Smooth muscle cell (in vitro differentiated cells): ENCODE results near the gene GTF2A1. TPM values are rescaled to one million over a fixed set of nuclear protein-coding genes. Genes with fewer than 3 reads are reported as not detected.

ENCODE experiments used
- DNase-seq: peaks from one replicate; lab custom pipeline; 2025; ENCODE audit not compliant: unreplicated experiment; lab: John Stamatoyannopoulos, UW
- H2AFZ ChIP-seq: fragments of 200-600 bp; sonication (generic); 2 replicates; pipeline ENCODE4 v1.6.0; 2016; ENCODE audit warnings: antibody characterized with exemption, low read depth, mild to moderate bottlenecking
- H3F3A ChIP-seq: fragments of 200-600 bp; sonication (generic); 2 replicates; pipeline ENCODE4 v1.6.0; 2017; ENCODE audit warnings: antibody characterized with exemption, low read depth
- H3K27ac ChIP-seq: fragments of 200-600 bp; sonication (generic); 2 replicates; pipeline ENCODE4 v1.5.1; 2016; ENCODE audit warnings: low read depth, mild to moderate bottlenecking
- H3K27me3 ChIP-seq: fragments of 200-600 bp; sonication (generic); 2 replicates; pipeline ENCODE4 v1.6.1; 2016; ENCODE audit warnings: low read depth, mild to moderate bottlenecking
- H3K36me3 ChIP-seq: fragments of 200-600 bp; sonication (generic); 2 replicates; pipeline ENCODE4 v1.5.1; 2016; ENCODE audit warnings: low read depth
- H3K4me1 ChIP-seq: fragments of 200-600 bp; sonication (generic); 2 replicates; pipeline ENCODE4 v1.5.1; 2016; ENCODE audit warnings: low read depth
- H3K4me2 ChIP-seq: fragments of 200-600 bp; sonication (generic); 2 replicates; pipeline ENCODE4 v1.6.0; 2016; ENCODE audit warnings: mild to moderate bottlenecking
- H3K4me3 ChIP-seq: fragments of 200-600 bp; sonication (generic); 2 replicates; pipeline ENCODE4 v1.5.1; 2016; ENCODE audit warnings: mild to moderate bottlenecking
- H3K79me2 ChIP-seq: fragments of 200-600 bp; sonication (generic); 2 replicates; pipeline ENCODE4 v1.6.0; 2016; ENCODE audit warnings: low read depth, mild to moderate bottlenecking
- H3K9ac ChIP-seq: fragments of 200-600 bp; sonication (generic); 2 replicates; pipeline ENCODE4 v1.6.0; 2016; ENCODE audit warnings: low read depth
- H3K9me3 ChIP-seq: fragments of 200-600 bp; sonication (generic); replicated peaks from 2 replicates; pipeline ENCODE4 v1.5.1; 2016; ENCODE audit warnings: low read depth
- H4K20me1 ChIP-seq: fragments of 200-600 bp; sonication (generic); 2 replicates; pipeline ENCODE4 v1.6.0; 2016; ENCODE audit warnings: low read depth
- WGBS: methylation state at CpG from one replicate; pipeline ENCODE4 v1.1.7; 2016; ENCODE audit warnings: low lambda C conversion rate; 5-methylcytosine and 5-hydroxymethylcytosine counted together
- polyA plus RNA-seq: library from polyadenylated mRNA; unstranded; fragments of >200 nt; fragmentation: Nextera tagmentation; extraction: Ambion mirVana; gene quantifications from 2 replicates; pipeline ENCODE4 v1.2.1, GENCODE V29; 2016
- total RNA-seq: library from RNA; depleted of rRNA; stranded (reverse); fragments of >200 nt; gene quantifications from 2 replicates; pipeline ENCODE4 v1.2.3, GENCODE V29; 2014
- TF ChIP-seq, protein P1 (sequence below): fragments of 200-600 bp; sonication (generic); IDR thresholded peaks from 2 replicates; pipeline ENCODE4 v1.5.1; 2017; ENCODE audit warnings: borderline replicate concordance, mild to moderate bottlenecking, antibody characterized with exemption; ENCODE audit not compliant: insufficient read depth, poor library complexity, severe bottlenecking

The GTF2A1 gene
- total and polyA plus RNA-seq, 2 experiments from 2014 or later = 4.7 to 39.4 TPM

DNA sequence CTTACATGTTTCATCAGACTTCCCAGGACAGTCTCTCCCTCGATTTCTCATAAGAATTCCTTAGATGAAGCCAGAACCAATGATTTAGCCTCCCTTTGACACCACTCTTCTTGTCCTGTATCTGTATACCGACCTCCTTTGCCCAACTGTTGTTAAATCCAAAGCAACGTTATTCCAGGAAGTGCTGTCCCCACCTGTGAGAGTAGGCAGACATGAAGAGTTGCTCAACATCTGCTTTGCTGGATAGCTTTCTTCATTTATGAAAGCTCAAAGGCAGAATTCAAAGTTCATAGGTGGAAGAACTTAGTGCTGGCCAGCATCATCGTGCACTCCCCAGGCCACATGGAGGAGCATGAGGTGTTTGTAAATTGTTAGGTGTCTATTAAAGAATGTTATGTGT lies 55.6 kb downstream of the GTF2A1 start:
- H3K9ac ChIP-seq = no peak overlapping the region
- no peaks in the 10 kb centered on the region for H3K27me3 ChIP-seq
- peaks cover 5% of the 10 kb centered on the region for H3K4me1 ChIP-seq
- DNase-seq = no peak
- TF ChIP-seq, protein P1, sequence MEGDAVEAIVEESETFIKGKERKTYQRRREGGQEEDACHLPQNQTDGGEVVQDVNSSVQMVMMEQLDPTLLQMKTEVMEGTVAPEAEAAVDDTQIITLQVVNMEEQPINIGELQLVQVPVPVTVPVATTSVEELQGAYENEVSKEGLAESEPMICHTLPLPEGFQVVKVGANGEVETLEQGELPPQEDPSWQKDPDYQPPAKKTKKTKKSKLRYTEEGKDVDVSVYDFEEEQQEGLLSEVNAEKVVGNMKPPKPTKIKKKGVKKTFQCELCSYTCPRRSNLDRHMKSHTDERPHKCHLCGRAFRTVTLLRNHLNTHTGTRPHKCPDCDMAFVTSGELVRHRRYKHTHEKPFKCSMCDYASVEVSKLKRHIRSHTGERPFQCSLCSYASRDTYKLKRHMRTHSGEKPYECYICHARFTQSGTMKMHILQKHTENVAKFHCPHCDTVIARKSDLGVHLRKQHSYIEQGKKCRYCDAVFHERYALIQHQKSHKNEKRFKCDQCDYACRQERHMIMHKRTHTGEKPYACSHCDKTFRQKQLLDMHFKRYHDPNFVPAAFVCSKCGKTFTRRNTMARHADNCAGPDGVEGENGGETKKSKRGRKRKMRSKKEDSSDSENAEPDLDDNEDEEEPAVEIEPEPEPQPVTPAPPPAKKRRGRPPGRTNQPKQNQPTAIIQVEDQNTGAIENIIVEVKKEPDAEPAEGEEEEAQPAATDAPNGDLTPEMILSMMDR = no peak
- H3K36me3 ChIP-seq = no peaks in the 10 kb centered on the region
- H3K27ac ChIP-seq = no peak overlapping the region
- no peaks in the 10 kb centered on the region for H4K20me1 ChIP-seq
- no peaks in the 10 kb centered on the region for H3K79me2 ChIP-seq
- WGBS = 73% methylated on average over 4 of the region's 4 CpGs
- H3K4me2 ChIP-seq = no peak overlapping the region
- no peak overlapping the region for H2AFZ ChIP-seq
- H3F3A ChIP-seq = no peaks in the 10 kb centered on the region
- no peaks in the 10 kb centered on the region for H3K9me3 ChIP-seq
- H3K4me3 ChIP-seq = no peak overlapping the region

DNA sequence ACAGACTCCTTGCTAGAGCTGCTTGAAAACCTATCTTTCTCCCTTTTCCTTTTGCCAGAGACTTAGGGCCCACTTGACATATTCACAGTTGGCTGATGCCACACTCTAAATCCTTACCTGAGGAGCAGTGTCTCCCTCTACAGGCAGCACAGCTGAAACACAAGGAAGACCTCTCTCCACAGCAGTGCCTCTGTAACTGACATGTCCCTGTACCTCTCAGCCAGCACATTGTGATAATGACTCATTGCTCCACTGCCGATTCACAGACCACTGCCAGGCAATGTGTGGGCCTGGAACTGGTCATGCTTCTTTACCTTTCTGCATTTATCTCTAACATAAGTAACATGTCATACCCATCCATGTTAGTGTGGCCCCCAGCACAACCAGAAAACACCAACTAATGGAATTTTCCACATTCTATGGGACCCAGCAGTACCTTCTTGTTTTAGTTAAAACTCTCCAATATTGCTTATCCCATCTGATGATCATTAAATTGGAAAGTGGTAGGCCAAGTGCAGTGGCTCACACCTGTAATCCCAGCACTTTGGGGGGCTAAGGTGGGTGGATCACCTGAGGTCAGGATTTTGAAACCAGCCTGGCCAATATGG lies 56.5 kb downstream of the GTF2A1 start:
- H3K4me2 ChIP-seq = no peak overlapping the region
- TF ChIP-seq, protein P1 = peak; percentile 54
- no peaks in the 10 kb centered on the region for H3K36me3 ChIP-seq
- WGBS = 0% methylated on average over 1 of the region's 1 CpG
- no peak overlapping the region for H3K27ac ChIP-seq
- no peaks in the 10 kb centered on the region for H3K9me3 ChIP-seq
- H3F3A ChIP-seq = no peaks in the 10 kb centered on the region
- no peak overlapping the region for H3K9ac ChIP-seq
- H3K4me3 ChIP-seq = no peak overlapping the region
- H3K4me1 ChIP-seq = no peaks in the 10 kb centered on the region
- H3K27me3 ChIP-seq = no peaks in the 10 kb centered on the region
- H3K79me2 ChIP-seq = no peaks in the 10 kb centered on the region
- no peaks in the 10 kb centered on the region for H4K20me1 ChIP-seq
- no peak overlapping the region for H2AFZ ChIP-seq
- DNase-seq = no peak

DNA sequence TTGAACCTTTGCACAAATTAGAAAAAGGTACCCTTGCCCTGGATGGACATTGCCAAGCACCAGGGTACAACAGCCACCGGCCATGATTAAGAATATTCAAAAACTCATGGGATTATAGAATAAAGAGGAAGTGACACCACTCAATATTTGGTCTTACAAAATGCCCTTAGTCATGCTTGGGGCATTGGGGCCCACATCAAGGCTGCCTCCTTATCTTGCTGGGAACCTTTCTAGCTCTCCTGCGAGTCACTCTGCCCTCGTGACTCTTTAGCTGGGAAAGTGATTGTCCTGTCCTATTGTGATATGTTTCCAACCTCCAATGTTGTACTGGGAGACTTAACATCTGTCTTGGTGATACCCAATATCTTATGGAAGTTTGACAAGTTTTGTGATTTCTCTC lies 57.8 kb downstream of the GTF2A1 start:
- Histone ChIP-seq H3K27me3 (no peaks in the 10 kb centered on the region), H3K4me2 (no peak overlapping the region), H4K20me1 (no peaks in the 10 kb centered on the region), H3F3A (no peaks in the 10 kb centered on the region), H3K79me2 (no peaks in the 10 kb centered on the region), H2AFZ (no peak overlapping the region), H3K9ac (no peak overlapping the region), H3K4me1 (no peaks in the 10 kb centered on the region), H3K27ac (no peak overlapping the region), H3K4me3 (no peak overlapping the region), H3K36me3 (no peaks in the 10 kb centered on the region), H3K9me3 (no peaks in the 10 kb centered on the region)
- TF ChIP-seq, protein P1 = no peak
- no peak for DNase-seq
- WGBS = 56% methylated on average over 3 of the region's 3 CpGs

DNA sequence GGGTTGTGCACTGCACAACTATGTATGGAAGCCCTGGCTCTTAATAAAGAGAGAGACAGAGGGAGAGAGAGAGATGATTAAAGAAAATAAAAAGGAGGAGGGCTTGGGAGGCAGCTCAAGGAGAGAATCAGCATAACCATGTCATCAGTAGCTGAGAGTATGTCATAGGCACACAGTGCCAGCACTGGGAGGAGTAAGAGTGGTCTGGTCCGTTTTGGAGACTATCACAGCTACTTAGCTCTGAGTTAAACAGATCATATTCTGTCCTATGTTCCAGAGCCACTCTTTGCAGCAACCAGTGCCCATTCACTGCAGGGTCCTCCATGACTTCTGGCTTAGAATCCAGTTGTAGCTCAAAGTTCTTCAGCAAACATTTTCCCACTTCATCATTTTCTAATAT lies 59.0 kb downstream of the GTF2A1 start:
- H2AFZ ChIP-seq = no peak overlapping the region
- no peaks in the 10 kb centered on the region for H3K27me3 ChIP-seq
- H3F3A ChIP-seq = no peaks in the 10 kb centered on the region
- H3K9me3 ChIP-seq = no peaks in the 10 kb centered on the region
- no peaks in the 10 kb centered on the region for H3K79me2 ChIP-seq
- no peak overlapping the region for H3K9ac ChIP-seq
- H3K36me3 ChIP-seq = no peaks in the 10 kb centered on the region
- no peaks in the 10 kb centered on the region for H3K4me1 ChIP-seq
- no peaks in the 10 kb centered on the region for H4K20me1 ChIP-seq
- TF ChIP-seq, protein P1 = no peak
- no peak overlapping the region for H3K27ac ChIP-seq
- WGBS = 90% methylated on average over 1 of the region's 1 CpG
- no peak for DNase-seq
- H3K4me3 ChIP-seq = no peak overlapping the region
- H3K4me2 ChIP-seq = no peak overlapping the region
